GM21515 (cell line): Measurements from ENCODE around the gene EVC2.

Experiments
- ATAC-seq: cut with Tn5 transposase; IDR thresholded peaks from one replicate; pipeline ENCODE4 v1.9.1; 2021; ENCODE audit not compliant: unreplicated experiment

The EVC2 gene

GRCh38 chr4:5568336-5568735, 140.0 kb downstream of the EVC2 start:
- no peak for ATAC-seq

GRCh38 chr4:5566991-5567390, 141.4 kb downstream of the EVC2 start:
- ATAC-seq, result no peak

GRCh38 chr4:5566526-5566925, 141.8 kb downstream of the EVC2 start:
- no peak for ATAC-seq

DNA sequence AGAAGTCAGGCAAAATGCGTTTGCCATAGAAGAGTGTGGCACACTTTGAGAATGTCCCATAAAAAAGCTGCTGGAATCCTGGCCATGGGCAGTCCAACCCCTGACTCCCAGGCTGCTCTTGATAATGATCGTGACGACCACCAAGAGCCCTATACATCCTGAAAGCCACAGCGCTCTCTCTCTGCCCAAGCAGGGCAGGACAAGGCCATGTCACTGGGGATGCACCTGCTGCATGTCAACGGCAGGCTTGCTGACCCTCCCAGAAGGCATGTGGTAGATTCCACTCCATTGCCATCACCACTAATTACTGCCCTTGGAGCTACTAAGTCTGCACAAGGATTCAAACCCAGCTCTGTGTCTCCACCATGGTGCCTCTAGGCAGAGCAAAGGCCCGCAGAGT, 144.5 kb downstream of the EVC2 start:
- no peak for ATAC-seq

GRCh38 chr4:5562476-5562875, 145.9 kb downstream of the EVC2 start:
- ATAC-seq, result no peak

DNA sequence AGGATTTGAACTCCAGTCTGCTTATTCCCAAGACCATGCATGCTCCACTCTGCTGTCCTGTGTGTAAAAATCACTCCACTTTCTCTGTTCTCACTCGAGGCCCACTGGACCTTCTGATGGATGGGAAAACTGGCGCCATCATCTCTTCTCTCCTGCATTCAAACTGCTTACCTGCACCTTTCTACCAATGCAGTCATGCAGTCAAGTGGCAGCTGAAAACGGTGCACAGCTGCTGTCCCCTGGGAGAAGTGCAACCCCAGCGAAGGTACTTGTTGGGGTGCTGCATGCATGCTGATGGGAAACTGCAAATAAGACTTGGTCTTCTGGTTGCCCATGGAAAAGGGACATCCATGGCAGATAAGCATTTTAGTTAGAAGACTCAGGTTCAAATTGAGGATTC, 147.1 kb downstream of the EVC2 start:
- ATAC-seq, result no peak

GRCh38 chr4:5558502-5558901, 149.9 kb downstream of the EVC2 start:
- ATAC-seq, result no peak

- no peak for ATAC-seq
Measured at GRCh38 chr4:5554376-5554775, 154.0 kb downstream of the EVC2 start.

DNA sequence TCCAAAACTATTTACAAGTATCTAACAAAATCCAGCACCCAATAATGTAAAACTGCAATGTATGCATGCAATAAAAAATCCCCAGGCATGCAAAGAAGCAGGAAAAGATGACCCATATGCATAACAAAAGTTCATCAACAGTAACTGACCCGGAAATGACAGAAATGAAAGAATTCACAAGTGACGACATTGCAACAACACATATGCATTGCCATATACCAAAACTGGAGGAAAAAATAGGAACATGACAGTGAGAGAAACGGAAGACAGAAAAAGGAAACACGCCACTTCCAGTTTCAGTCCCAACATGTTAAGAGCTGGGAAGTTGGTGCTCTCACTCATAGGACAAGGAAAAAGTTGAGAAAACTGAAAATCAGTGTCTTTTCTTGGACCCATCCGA, 154.6 kb downstream of the EVC2 start:
- no peak for ATAC-seq

- no peak for ATAC-seq
Measured at GRCh38 chr4:5552451-5552850, 155.9 kb downstream of the EVC2 start.

DNA sequence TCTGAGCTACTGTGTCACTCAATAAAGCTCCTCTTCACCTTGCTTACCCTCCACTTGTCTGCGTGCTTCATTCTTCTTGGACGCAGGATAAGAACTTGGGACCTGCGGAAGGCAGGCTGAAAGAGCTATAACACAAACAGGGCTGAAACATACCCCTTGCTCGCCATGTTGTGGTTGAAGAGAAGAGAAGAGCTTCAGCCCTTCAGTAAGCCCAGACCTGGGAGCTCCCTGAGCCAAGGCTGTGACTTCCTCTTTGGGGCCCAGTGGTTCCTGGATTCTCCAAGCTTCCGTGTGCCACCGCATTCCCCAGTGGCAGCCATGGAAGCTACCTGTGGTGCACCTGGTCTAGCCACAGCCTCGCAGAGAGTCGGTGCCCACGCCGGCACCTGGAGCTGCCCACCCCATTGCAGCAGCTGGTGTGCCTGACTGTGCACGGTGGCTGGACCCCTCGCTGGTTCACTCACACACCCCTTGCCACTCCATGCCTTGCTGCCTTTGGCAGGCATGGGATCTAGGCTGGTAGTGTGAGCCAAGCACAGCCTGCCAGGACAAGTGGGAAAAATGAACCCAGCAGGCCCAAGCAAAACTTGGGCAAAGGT, 160.6 kb downstream of the EVC2 start:
- no peak for ATAC-seq

DNA sequence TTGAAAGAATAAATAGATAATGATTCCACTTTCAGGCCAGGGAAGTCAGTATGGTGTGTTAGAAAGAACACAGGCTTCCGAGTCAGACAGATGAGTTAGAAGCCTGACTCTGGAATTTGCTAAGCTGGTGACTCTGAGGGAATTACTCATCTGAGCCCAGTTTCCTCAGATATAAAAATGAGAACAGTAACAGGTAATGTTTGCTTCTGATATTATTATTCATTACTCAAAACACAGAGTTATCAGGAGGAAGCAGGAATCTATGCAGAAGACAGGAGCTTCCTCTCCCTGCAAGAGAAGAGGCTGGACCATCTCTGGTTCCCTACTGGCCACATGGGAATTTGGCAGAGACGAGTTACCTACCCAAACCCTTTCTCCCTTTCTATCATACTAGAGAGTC, 163.1 kb downstream of the EVC2 start:
- ATAC-seq, result no peak

GRCh38 chr4:5544762-5545161, 163.6 kb downstream of the EVC2 start:
- no peak for ATAC-seq

DNA sequence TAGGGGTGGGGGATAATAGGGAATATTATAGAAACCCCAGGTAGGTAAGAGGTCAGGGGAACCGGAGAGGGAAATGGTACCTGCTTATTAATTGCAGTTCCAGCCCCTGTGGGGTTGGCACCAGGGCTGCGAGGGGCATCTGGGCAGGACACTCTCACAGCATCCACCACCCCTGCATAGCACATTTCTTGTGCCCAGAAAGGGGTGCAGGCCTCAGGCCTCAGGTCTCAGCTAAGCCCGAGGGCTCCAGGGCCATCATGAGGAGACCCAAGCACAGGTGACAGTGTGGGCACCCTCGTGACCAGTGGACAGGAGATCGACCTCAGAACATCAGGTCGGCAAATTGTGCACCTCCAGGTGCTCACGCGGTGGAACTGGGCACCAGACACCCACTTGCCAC, 164.7 kb downstream of the EVC2 start:
- ATAC-seq, result no peak

- no peak for ATAC-seq
Measured at GRCh38 chr4:5541169-5541568, 167.2 kb downstream of the EVC2 start.

GRCh38 chr4:5539584-5539983, 168.8 kb downstream of the EVC2 start:
- no peak for ATAC-seq

GRCh38 chr4:5532100-5532499, 176.3 kb downstream of the EVC2 start:
- no peak for ATAC-seq

- ATAC-seq, result no peak
Measured at GRCh38 chr4:5528031-5528436, 180.3 kb downstream of the EVC2 start.

DNA sequence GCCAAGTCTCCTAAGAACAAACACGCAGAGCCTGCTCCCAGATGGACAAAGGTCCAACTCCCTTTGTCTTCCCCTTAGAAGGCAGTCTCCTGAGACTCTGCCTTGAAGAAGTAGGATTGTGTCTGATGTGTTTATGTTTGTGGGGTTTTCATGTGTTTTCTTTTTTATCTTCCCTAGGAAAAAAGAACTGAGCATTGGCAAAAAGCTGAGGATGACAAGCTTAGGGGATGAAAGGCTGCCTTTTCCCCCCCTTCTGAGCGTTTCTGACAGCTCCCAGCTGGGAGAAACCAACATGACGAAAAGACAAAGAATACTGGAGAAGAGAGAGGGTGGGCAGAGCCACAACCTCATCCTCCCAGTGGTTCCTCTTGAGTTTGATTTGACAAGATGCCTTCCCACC, 181.1 kb downstream of the EVC2 start:
- no peak for ATAC-seq

GRCh38 chr4:5526080-5526846, 182.1 kb downstream of the EVC2 start:
- no peak for ATAC-seq

GRCh38 chr4:5524446-5525299, 183.7 kb downstream of the EVC2 start:
- no peak for ATAC-seq

DNA sequence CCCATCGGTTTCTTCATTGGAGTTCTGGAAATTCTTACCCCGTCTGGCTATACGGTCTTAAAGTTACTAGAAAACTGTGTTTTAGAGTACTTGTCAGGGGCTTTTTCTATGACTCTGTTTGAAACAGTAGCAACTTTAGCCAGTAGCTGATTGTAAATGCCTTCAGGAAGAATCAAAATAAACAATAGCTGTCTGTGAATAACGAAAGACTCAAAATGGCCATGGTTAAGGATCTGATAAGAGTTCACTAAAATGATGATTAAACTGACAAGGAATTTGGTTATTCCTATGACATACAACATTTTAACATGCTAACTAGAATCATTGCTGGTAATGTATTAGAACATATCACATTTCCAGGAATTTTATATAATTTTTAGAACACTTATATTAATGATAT, 191.0 kb downstream of the EVC2 start:
- ATAC-seq, result no peak
